GM23338 (cell line): Measurements from ENCODE around the gene ZNF578. TPM values are rescaled to one million over a fixed set of nuclear protein-coding genes. Genes with fewer than 3 reads are reported as not detected.
"Not testable (repeated sequence)": the region's sequence is repeated elsewhere in the genome, so short reads cannot be mapped to it uniquely, and the experiment has no call there.

Experiments used
- ATAC-seq: fragments of 200-7000 bp; cut with Tn5 transposase; 3 replicates; pipeline ENCODE4 v1.9.1; 2020
- DNase-seq: peaks from one replicate; pipeline ENCODE4 v3.0.0-alpha.2; 2015; ENCODE audit warnings: low spot score
- H2AFZ ChIP-seq: fragments of 200-600 bp; sonication (generic); 2 replicates; pipeline ENCODE4 v1.8.0; 2016; ENCODE audit warnings: antibody characterized with exemption, mild to moderate bottlenecking, moderate library complexity
- H3F3A ChIP-seq: fragments of 200-600 bp; sonication (generic); replicated peaks from 2 replicates; pipeline ENCODE4 v1.8.0; 2017; ENCODE audit warnings: antibody characterized with exemption, mixed run types, low read depth
- H3K27ac ChIP-seq: fragments of 200-600 bp; sonication (generic); 2 replicates; pipeline ENCODE4 v1.6.1; 2016; ENCODE audit warnings: low read depth
- H3K27me3 ChIP-seq: fragments of 200-600 bp; sonication (generic); 2 replicates; pipeline ENCODE4 v1.8.0; 2016; ENCODE audit warnings: mild to moderate bottlenecking, mixed run types, moderate library complexity; ENCODE audit not compliant: insufficient read depth
- H3K36me3 ChIP-seq: fragments of 200-600 bp; sonication (generic); 2 replicates; pipeline ENCODE4 v1.8.0; 2016; ENCODE audit warnings: mild to moderate bottlenecking; ENCODE audit not compliant: insufficient read depth
- H3K4me1 ChIP-seq: fragments of 200-600 bp; sonication (generic); 2 replicates; pipeline ENCODE4 v1.8.0; 2016; ENCODE audit warnings: mild to moderate bottlenecking, moderate library complexity; ENCODE audit not compliant: insufficient read depth
- H3K4me2 ChIP-seq: fragments of 200-600 bp; sonication (generic); 2 replicates; pipeline ENCODE4 v1.7.1; 2017; ENCODE audit warnings: mixed run types
- H3K4me3 ChIP-seq: fragments of 200-600 bp; sonication (generic); 2 replicates; pipeline ENCODE4 v1.6.1; 2016; ENCODE audit warnings: mixed run types
- H3K79me2 ChIP-seq: fragments of 200-600 bp; sonication (generic); replicated peaks from 2 replicates; pipeline ENCODE4 v1.8.0; 2017; ENCODE audit warnings: mild to moderate bottlenecking; ENCODE audit not compliant: insufficient read depth
- H3K9me2 ChIP-seq: fragments of 200-600 bp; sonication (generic); 2 replicates; pipeline ENCODE4 v1.8.0; 2017; ENCODE audit not compliant: insufficient read depth
- H4K20me1 ChIP-seq: fragments of 200-600 bp; sonication (generic); replicated peaks from 2 replicates; pipeline ENCODE4 v1.8.0; 2017; ENCODE audit warnings: mild to moderate bottlenecking; ENCODE audit not compliant: insufficient read depth
- H3K27ac Mint-ChIP-seq: 2 replicates; pipeline ENCODE4 v1.8.0; 2020; ENCODE audit warnings: inconsistent platforms, mild to moderate bottlenecking, moderate library complexity, mixed read lengths
- H3K27me3 Mint-ChIP-seq: 3 replicates; pipeline ENCODE4 v1.8.0; 2022; ENCODE audit warnings: low read depth, mild to moderate bottlenecking, moderate library complexity, mixed read lengths, inconsistent platforms; ENCODE audit not compliant: insufficient read depth, poor library complexity
- H3K36me3 Mint-ChIP-seq: 3 replicates; pipeline ENCODE4 v1.8.0; 2021; ENCODE audit warnings: low read depth, mild to moderate bottlenecking, inconsistent platforms, moderate library complexity, mixed read lengths
- H3K4me1 Mint-ChIP-seq: 3 replicates; pipeline ENCODE4 v1.8.0; 2020; ENCODE audit warnings: mild to moderate bottlenecking, inconsistent platforms, mixed read lengths
- H3K4me3 Mint-ChIP-seq: 3 replicates; pipeline ENCODE4 v1.8.0; 2021; ENCODE audit warnings: moderate library complexity, mild to moderate bottlenecking, inconsistent platforms, mixed read lengths
- H3K9me3 Mint-ChIP-seq: 3 replicates; pipeline ENCODE4 v1.8.0; 2020; ENCODE audit warnings: moderate library complexity, mild to moderate bottlenecking, inconsistent platforms, mixed read lengths
- CREB1 ChIP-seq: fragments of 250-450 bp; sonication (Bioruptor Pico); IDR thresholded peaks from 2 replicates; pipeline ENCODE4 v1.5.0; 2020; ENCODE audit warnings: low read depth, mild to moderate bottlenecking, moderate library complexity
- CTCF ChIP-seq, 2 experiments: fragments of 200-600 bp in 1 of 2; sonication (generic) in 1 of 2; conservative IDR thresholded peaks; 2 replicates each; pipeline versions ENCODE4 v1.5.1 to v1.6.1; 2016 to 2017; ENCODE audit warnings: antibody characterized with exemption in 2 of 2, low read depth in 2 of 2, mild to moderate bottlenecking in 2 of 2, moderate library complexity in 1 of 2
- ETS1 ChIP-seq: IDR thresholded peaks from 2 replicates; pipeline ENCODE4 v1.6.1; 2016; ENCODE audit warnings: antibody characterized with exemption
- EZH2 ChIP-seq: fragments of 200-600 bp; sonication (generic); IDR thresholded peaks from one replicate; pipeline ENCODE4 v1.8.0; 2017; ENCODE audit warnings: antibody characterized with exemption, mild to moderate bottlenecking, low read depth; ENCODE audit not compliant: unreplicated experiment
- POLR2AphosphoS5 ChIP-seq: IDR thresholded peaks from 2 replicates; pipeline ENCODE4 v1.6.1; 2016; ENCODE audit warnings: antibody characterized with exemption, low read depth
- REST ChIP-seq: IDR thresholded peaks from one replicate; pipeline ENCODE4 v1.6.1; 2018; ENCODE audit warnings: antibody characterized with exemption; ENCODE audit not compliant: unreplicated experiment
- STAT1 ChIP-seq: IDR thresholded peaks from one replicate; pipeline ENCODE4 v1.6.1; 2016; ENCODE audit warnings: antibody characterized with exemption; ENCODE audit not compliant: unreplicated experiment
- ZNF114 ChIP-seq: fragments of 250-450 bp; sonication (Bioruptor Pico); IDR thresholded peaks from 2 replicates; pipeline ENCODE4 v1.5.0; 2020; ENCODE audit warnings: mild to moderate bottlenecking, moderate library complexity
- ZNF331 ChIP-seq: fragments of 250-450 bp; sonication (Bioruptor Pico); IDR thresholded peaks from 2 replicates; pipeline ENCODE4 v1.5.0; 2020; ENCODE audit warnings: low read depth, mild to moderate bottlenecking, moderate library complexity
- polyA plus RNA-seq: library from polyadenylated mRNA; unstranded; fragments of >200 nt; fragmentation: Nextera tagmentation; extraction: Ambion mirVana; gene quantifications from 2 replicates; pipeline ENCODE4 v1.2.1, GENCODE V29; 2016
- total RNA-seq: library from RNA; depleted of rRNA; stranded (reverse); fragments of >200 nt; shearing (Covaris generic); gene quantifications from 2 replicates; pipeline ENCODE4 v1.2.3, GENCODE V29; 2014

The ZNF578 gene
- total and polyA plus RNA-seq, 2 experiments from 2014 or later = 4.1 to 23.9 TPM

GRCh38 chr19:52557231-52557995 is 104.1 kb downstream of the ZNF578 start:
- H3K79me2 ChIP-seq = 0 out of 2 replicates have a peak, but pooled peaks cover 3% of the 10 kb centered on the region
- no peak overlapping the region for H2AFZ ChIP-seq
- Mint-ChIP-seq H3K4me1 (peaks cover 14% of the 10 kb centered on the region), H3K27ac (no peak overlapping the region), H3K9me3 (peaks cover 53% of the 10 kb centered on the region), H3K36me3 (peaks cover 67% of the 10 kb centered on the region), H3K27me3 (no peaks in the 10 kb centered on the region), H3K4me3 (no peak overlapping the region)
- no peaks in the 10 kb centered on the region for H3K27me3 ChIP-seq
- peak overlapping the region; percentile 97; the same call in 1 of the 2 replicates for H3K27ac ChIP-seq
- no peak overlapping the region for H3K4me3 ChIP-seq
- peaks cover 15% of the 10 kb centered on the region for H3K4me1 ChIP-seq
- H3F3A ChIP-seq = peaks cover 10% of the 10 kb centered on the region; the same call in 1 of the 2 replicates
- ATAC-seq (no peak), DNase-seq (no peak)
- H3K36me3 ChIP-seq = peaks cover 31% of the 10 kb centered on the region
- TF ChIP-seq ETS1 = no peak
- no peak for TF ChIP-seq ZNF331
- no peak for TF ChIP-seq STAT1
- TF ChIP-seq POLR2AphosphoS5 = no peak
- no peak for TF ChIP-seq ZNF114 (CRISPR knock-in tag)
- no peak for TF ChIP-seq CREB1
- no peak for TF ChIP-seq REST
- TF ChIP-seq EZH2 = no peak
- TF ChIP-seq CTCF (conservative IDR thresholded peaks at IDR 0.05; ENCODE audit: low read depth in 2 of 2) = no peak
- no peak overlapping the region for H3K4me2 ChIP-seq
- H3K9me2 ChIP-seq = no peaks in the 10 kb centered on the region
- H4K20me1 ChIP-seq = no peaks in the 10 kb centered on the region; the same call in 1 of the 2 replicates

GRCh38 chr19:52558732-52559445 is 105.5 kb downstream of the ZNF578 start:
- peaks cover 41% of the 10 kb centered on the region for H3K9me3 Mint-ChIP-seq
- H3K36me3 Mint-ChIP-seq = peaks cover 58% of the 10 kb centered on the region
- H3F3A ChIP-seq, H3K9me2 ChIP-seq, H3K27me3 ChIP-seq, H2AFZ ChIP-seq, H3K79me2 ChIP-seq, ATAC-seq, H4K20me1 ChIP-seq, H3K4me3 Mint-ChIP-seq, H3K27me3 Mint-ChIP-seq: not testable (repeated sequence)
- Histone ChIP-seq H3K27ac (peak overlapping the region; percentile 97), H3K36me3 (peaks cover 19% of the 10 kb centered on the region), H3K4me3 (peak overlapping the region; percentile 1; the same call in 1 of the 2 replicates), H3K4me2 (peak overlapping the region; percentile 65), H3K4me1 (peaks cover 15% of the 10 kb centered on the region)
- H3K27ac Mint-ChIP-seq = peak overlapping the region; percentile 81
- peak; percentile 78 for DNase-seq
- H3K4me1 Mint-ChIP-seq = peaks cover 14% of the 10 kb centered on the region

- not testable (repeated sequence) for H3K27ac ChIP-seq, H3K79me2 ChIP-seq, H3K27me3 Mint-ChIP-seq, H4K20me1 ChIP-seq, H3K4me3 ChIP-seq, DNase-seq, H3K27me3 ChIP-seq, H3F3A ChIP-seq, ATAC-seq, H3K4me3 Mint-ChIP-seq, H3K36me3 ChIP-seq, H3K4me2 ChIP-seq, H2AFZ ChIP-seq, H3K27ac Mint-ChIP-seq, H3K9me2 ChIP-seq
- Mint-ChIP-seq H3K4me1 (peaks cover 27% of the 10 kb centered on the region), H3K36me3 (peaks cover 33% of the 10 kb centered on the region), H3K9me3 (peaks cover 16% of the 10 kb centered on the region; the same call in 2 of the 3 replicates)
- H3K4me1 ChIP-seq = peaks cover 28% of the 10 kb centered on the region
These were observed 108.3 kb downstream of the ZNF578 start for GRCh38 chr19:52561611-52562010.
